Activated naive CD4-positive, alpha-beta T cell treated with anti-CD3 and anti-CD28 coated beads, Interleukin-2, amount 50 U/mL, for 24 hours (primary cell): ENCODE measurements around the gene AP4M1.

Experiments used
- H3K27ac Mint-ChIP-seq: one replicate; pipeline ENCODE4 v1.8.0; 2021; ENCODE audit warnings: mild to moderate bottlenecking, mixed read lengths
- H3K27me3 Mint-ChIP-seq: one replicate; pipeline ENCODE4 v1.8.0; 2021; ENCODE audit warnings: mixed read lengths
- H3K36me3 Mint-ChIP-seq: one replicate; pipeline ENCODE4 v1.8.0; 2021; ENCODE audit warnings: mixed read lengths
- H3K4me1 Mint-ChIP-seq: one replicate; pipeline ENCODE4 v1.8.0; 2021; ENCODE audit warnings: mixed read lengths
- H3K4me3 Mint-ChIP-seq: one replicate; pipeline ENCODE4 v1.8.0; 2021; ENCODE audit warnings: mild to moderate bottlenecking, mixed read lengths
- H3K9me3 Mint-ChIP-seq: one replicate; pipeline ENCODE4 v1.8.0; 2021; ENCODE audit warnings: mixed read lengths

Gene AP4M1

GRCh38 chr7:100101016-100101862 lies at the start of gene AP4M1, which contains the start of gene MCM7:
TSS of gene AP4M1 (plus strand) at chr7:100101643. CDS start at chr7:100101715, 72 bp downstream.
TSS of gene MCM7 (minus strand) at chr7:100101397. CDS start at chr7:100101294, 103 bp downstream.
- Mint-ChIP-seq H3K27me3 (no peaks in the 10 kb centered on the region), H3K4me1 (peaks cover 41% of the 10 kb centered on the region), H3K36me3 (peaks cover 26% of the 10 kb centered on the region), H3K4me3 (peak within 1 kb of the TSS; percentile 95), H3K9me3 (no peaks in the 10 kb centered on the region), H3K27ac (peak within 1 kb of the TSS; percentile 98)

- H3K36me3 Mint-ChIP-seq = peaks cover 2% of the 10 kb centered on the region
- no peak overlapping the region for H3K4me3 Mint-ChIP-seq
- H3K9me3 Mint-ChIP-seq = no peaks in the 10 kb centered on the region
- no peak overlapping the region for H3K27ac Mint-ChIP-seq
- peaks cover 13% of the 10 kb centered on the region for H3K4me1 Mint-ChIP-seq
- H3K27me3 Mint-ChIP-seq = no peaks in the 10 kb centered on the region
Observed at GRCh38 chr7:100053215-100053614, 48.2 kb upstream of the AP4M1 start.

GRCh38 chr7:100057006-100057405 lies 44.4 kb upstream of the AP4M1 start:
- Mint-ChIP-seq H3K4me3 (no peak overlapping the region), H3K36me3 (peaks cover 7% of the 10 kb centered on the region), H3K27me3 (no peaks in the 10 kb centered on the region), H3K27ac (no peak overlapping the region), H3K4me1 (no peaks in the 10 kb centered on the region), H3K9me3 (no peaks in the 10 kb centered on the region)

GRCh38 chr7:100059251-100059739 lies 42.1 kb upstream of the AP4M1 start:
- Mint-ChIP-seq H3K4me3 (no peak overlapping the region), H3K27ac (no peak overlapping the region), H3K27me3 (no peaks in the 10 kb centered on the region), H3K4me1 (no peaks in the 10 kb centered on the region), H3K36me3 (peaks cover 11% of the 10 kb centered on the region), H3K9me3 (no peaks in the 10 kb centered on the region)

- Mint-ChIP-seq H3K27me3 (no peaks in the 10 kb centered on the region), H3K4me1 (no peaks in the 10 kb centered on the region), H3K36me3 (peaks cover 11% of the 10 kb centered on the region), H3K4me3 (no peak overlapping the region), H3K9me3 (no peaks in the 10 kb centered on the region), H3K27ac (peak overlapping the region; percentile 19)
Observed at GRCh38 chr7:100061518-100062193, 39.8 kb upstream of the AP4M1 start.

- H3K27me3 Mint-ChIP-seq = no peaks in the 10 kb centered on the region
Observed at GRCh38 chr7:100063376-100063775, 38.1 kb upstream of the AP4M1 start.

GRCh38 chr7:100064162-100064561 lies 37.3 kb upstream of the AP4M1 start:
- Mint-ChIP-seq H3K4me1 (no peaks in the 10 kb centered on the region), H3K27me3 (no peaks in the 10 kb centered on the region), H3K4me3 (no peak overlapping the region), H3K36me3 (peaks cover 10% of the 10 kb centered on the region), H3K27ac (no peak overlapping the region), H3K9me3 (no peaks in the 10 kb centered on the region)

More at GRCh38 chr7:100063376-100063775, 38.1 kb upstream of the AP4M1 start:
- Mint-ChIP-seq H3K36me3 (peaks cover 12% of the 10 kb centered on the region), H3K9me3 (no peaks in the 10 kb centered on the region), H3K27ac (no peak overlapping the region), H3K4me1 (no peaks in the 10 kb centered on the region), H3K4me3 (no peak overlapping the region)

- Mint-ChIP-seq H3K4me1 (no peaks in the 10 kb centered on the region), H3K36me3 (peaks cover 16% of the 10 kb centered on the region), H3K4me3 (no peak overlapping the region), H3K9me3 (no peaks in the 10 kb centered on the region), H3K27me3 (no peaks in the 10 kb centered on the region), H3K27ac (no peak overlapping the region)
Observed at GRCh38 chr7:100065452-100066186, 35.8 kb upstream of the AP4M1 start.

GRCh38 chr7:100066953-100067352 lies 34.5 kb upstream of the AP4M1 start:
- H3K4me3 Mint-ChIP-seq = no peak overlapping the region
- peaks cover 28% of the 10 kb centered on the region for H3K36me3 Mint-ChIP-seq
- H3K27ac Mint-ChIP-seq = no peak overlapping the region
- H3K27me3 Mint-ChIP-seq = no peaks in the 10 kb centered on the region
- H3K9me3 Mint-ChIP-seq = peaks cover 8% of the 10 kb centered on the region
- no peaks in the 10 kb centered on the region for H3K4me1 Mint-ChIP-seq

- Mint-ChIP-seq H3K36me3 (peaks cover 38% of the 10 kb centered on the region), H3K27ac (no peak overlapping the region), H3K27me3 (no peaks in the 10 kb centered on the region), H3K4me1 (no peaks in the 10 kb centered on the region), H3K9me3 (peaks cover 13% of the 10 kb centered on the region), H3K4me3 (no peak overlapping the region)
Observed at GRCh38 chr7:100069991-100070390, 31.5 kb upstream of the AP4M1 start.

GRCh38 chr7:100071018-100071723 lies 30.3 kb upstream of the AP4M1 start:
- Mint-ChIP-seq H3K27ac (no peak overlapping the region), H3K36me3 (peaks cover 47% of the 10 kb centered on the region), H3K9me3 (peaks cover 13% of the 10 kb centered on the region), H3K4me1 (no peaks in the 10 kb centered on the region), H3K27me3 (no peaks in the 10 kb centered on the region), H3K4me3 (no peak overlapping the region)

GRCh38 chr7:100072462-100072861 lies 29.0 kb upstream of the AP4M1 start:
- peaks cover 13% of the 10 kb centered on the region for H3K9me3 Mint-ChIP-seq
- no peak overlapping the region for H3K4me3 Mint-ChIP-seq
- peaks cover 4% of the 10 kb centered on the region for H3K4me1 Mint-ChIP-seq
- H3K27me3 Mint-ChIP-seq = no peaks in the 10 kb centered on the region
- H3K36me3 Mint-ChIP-seq = peaks cover 51% of the 10 kb centered on the region
- no peak overlapping the region for H3K27ac Mint-ChIP-seq

- Mint-ChIP-seq H3K4me3 (no peak overlapping the region), H3K4me1 (peaks cover 14% of the 10 kb centered on the region), H3K36me3 (peaks cover 49% of the 10 kb centered on the region), H3K9me3 (peaks cover 13% of the 10 kb centered on the region), H3K27me3 (no peaks in the 10 kb centered on the region), H3K27ac (no peak overlapping the region)
Observed at GRCh38 chr7:100074841-100075240, 26.6 kb upstream of the AP4M1 start.

- H3K9me3 Mint-ChIP-seq = peaks cover 13% of the 10 kb centered on the region
- no peak overlapping the region for H3K4me3 Mint-ChIP-seq
- H3K4me1 Mint-ChIP-seq = peaks cover 19% of the 10 kb centered on the region
- no peaks in the 10 kb centered on the region for H3K27me3 Mint-ChIP-seq
- peaks cover 45% of the 10 kb centered on the region for H3K36me3 Mint-ChIP-seq
- H3K27ac Mint-ChIP-seq = no peak overlapping the region
Observed at GRCh38 chr7:100075418-100075817, 26.0 kb upstream of the AP4M1 start.

- Mint-ChIP-seq H3K27ac (no peak overlapping the region), H3K9me3 (peaks cover 2% of the 10 kb centered on the region), H3K4me3 (peak overlapping the region; percentile 23), H3K4me1 (peaks cover 29% of the 10 kb centered on the region), H3K27me3 (no peaks in the 10 kb centered on the region), H3K36me3 (peaks cover 27% of the 10 kb centered on the region)
Observed at GRCh38 chr7:100077205-100077604, 24.2 kb upstream of the AP4M1 start.
